Neuronal stem cell (in vitro differentiated cells): Measurements from ENCODE around the gene ARPP21.

Source experiments
- DNase-seq: peaks from one replicate; pipeline ENCODE4 v3.0.0-alpha.2; 2013; ENCODE audit warnings: low spot score
- H2AFZ ChIP-seq: one replicate; pipeline ENCODE4 v1.6.1; 2013; ENCODE audit warnings: mild to moderate bottlenecking, low read length, inconsistent platforms
- H2AK5ac ChIP-seq: 2 replicates; pipeline ENCODE4 v1.6.1; 2013; ENCODE audit warnings: low read depth, mild to moderate bottlenecking, inconsistent platforms, low read length, moderate library complexity, mixed read lengths
- H2BK120ac ChIP-seq: 2 replicates; pipeline ENCODE4 v1.6.1; 2013; ENCODE audit warnings: low read depth, mild to moderate bottlenecking, inconsistent platforms, low read length, moderate library complexity, mixed read lengths
- H2BK12ac ChIP-seq: one replicate; pipeline ENCODE4 v1.6.1; 2013; ENCODE audit warnings: low read length, inconsistent platforms
- H2BK15ac ChIP-seq: 2 replicates; pipeline ENCODE4 v1.6.1; 2013; ENCODE audit warnings: mild to moderate bottlenecking, low read length, inconsistent platforms, mixed read lengths
- H2BK5ac ChIP-seq: one replicate; pipeline ENCODE4 v1.6.1; 2013; ENCODE audit warnings: inconsistent platforms, mild to moderate bottlenecking, low read length, moderate library complexity
- H3K14ac ChIP-seq: one replicate; pipeline ENCODE4 v1.6.1; 2013; ENCODE audit warnings: low read length, inconsistent platforms
- H3K18ac ChIP-seq: 2 replicates; pipeline ENCODE4 v1.6.1; 2013; ENCODE audit warnings: low read length, inconsistent platforms
- H3K23ac ChIP-seq: 2 replicates; pipeline ENCODE4 v1.6.1; 2013; ENCODE audit warnings: low read depth, mild to moderate bottlenecking, mixed read lengths, low read length, inconsistent platforms; ENCODE audit not compliant: poor library complexity
- H3K27ac ChIP-seq: replicated peaks from 3 replicates; pipeline ENCODE4 v1.5.1; 2013; ENCODE audit warnings: low read length, inconsistent platforms
- H3K27me3 ChIP-seq, 3 experiments: 2 replicates each; pipeline ENCODE4 v1.6.1; 2013; ENCODE audit warnings: low read length in 3 of 3, mild to moderate bottlenecking in 2 of 3, inconsistent platforms in 1 of 3, low read depth in 1 of 3, mixed read lengths in 1 of 3, moderate library complexity in 1 of 3; ENCODE audit not compliant: control insufficient read depth in 3 of 3, insufficient read depth in 3 of 3
- H3K36me3 ChIP-seq, 2 donors: replicated peaks in 1 of 2; 2 replicates each; pipeline ENCODE4 v1.6.1; 2013; ENCODE audit warnings: low read length in 2 of 2; ENCODE audit not compliant: control insufficient read depth in 2 of 2, insufficient read depth in 2 of 2
- H3K4ac ChIP-seq: 2 replicates; pipeline ENCODE4 v1.6.1; 2013; ENCODE audit warnings: inconsistent platforms, mild to moderate bottlenecking, low read length, moderate library complexity
- H3K4me1 ChIP-seq, 2 donors: 1 replicate in 1 of 2; 2 replicates in 1 of 2; pipeline ENCODE4 v1.6.1; 2013; ENCODE audit warnings: low read length in 2 of 2, low read depth in 1 of 2; ENCODE audit not compliant: control insufficient read depth in 2 of 2, insufficient read depth in 1 of 2
- H3K4me2 ChIP-seq: one replicate; pipeline ENCODE4 v1.6.1; 2013; ENCODE audit warnings: mild to moderate bottlenecking, low read length, inconsistent platforms; ENCODE audit not compliant: insufficient read depth, poor library complexity, severe bottlenecking
- H3K4me3 ChIP-seq, 2 donors: 2 replicates each; pipeline ENCODE4 v1.5.1; 2013; ENCODE audit warnings: low read length in 2 of 2, mild to moderate bottlenecking in 2 of 2, inconsistent platforms in 1 of 2, moderate library complexity in 1 of 2
- H3K79me1 ChIP-seq: one replicate; pipeline ENCODE4 v1.6.1; 2013; ENCODE audit warnings: low read depth, mild to moderate bottlenecking, inconsistent platforms, low read length, moderate library complexity
- H3K9ac ChIP-seq: one replicate; pipeline ENCODE4 v1.6.1; 2013; ENCODE audit warnings: mild to moderate bottlenecking, low read depth, low read length, inconsistent platforms; ENCODE audit not compliant: poor library complexity
- H3K9me3 ChIP-seq, 2 donors: replicated peaks in 1 of 2; 2 replicates each; pipeline versions ENCODE3 to v1.6.1; 2013; ENCODE audit warnings: low read length in 2 of 2, mild to moderate bottlenecking in 2 of 2, inconsistent platforms in 1 of 2, low read depth in 1 of 2, mixed read lengths in 1 of 2, moderate library complexity in 1 of 2; ENCODE audit not compliant: control insufficient read depth in 2 of 2, insufficient read depth in 1 of 2
- H4K8ac ChIP-seq: one replicate; pipeline ENCODE4 v1.6.1; 2013; ENCODE audit warnings: low read depth, mild to moderate bottlenecking, inconsistent platforms, low read length, moderate library complexity
- H4K91ac ChIP-seq: one replicate; pipeline ENCODE4 v1.6.1; 2013; ENCODE audit warnings: low read length, low read depth, mild to moderate bottlenecking, inconsistent platforms; ENCODE audit not compliant: poor library complexity
- WGBS, 2 donors: extraction: QIAGEN DNeasy Blood & Tissue Kit; methylation state at CpG; one replicate each; pipeline ENCODE4 v1.1.7; 2013; ENCODE audit warnings: missing lambda C conversion rate in 2 of 2, mixed read lengths in 1 of 2; ENCODE audit not compliant: insufficient read length in 2 of 2, insufficient replicate concordance in 1 of 2; ENCODE audit errors: extremely low coverage in 2 of 2; 5-methylcytosine and 5-hydroxymethylcytosine counted together

Gene ARPP21

DNA sequence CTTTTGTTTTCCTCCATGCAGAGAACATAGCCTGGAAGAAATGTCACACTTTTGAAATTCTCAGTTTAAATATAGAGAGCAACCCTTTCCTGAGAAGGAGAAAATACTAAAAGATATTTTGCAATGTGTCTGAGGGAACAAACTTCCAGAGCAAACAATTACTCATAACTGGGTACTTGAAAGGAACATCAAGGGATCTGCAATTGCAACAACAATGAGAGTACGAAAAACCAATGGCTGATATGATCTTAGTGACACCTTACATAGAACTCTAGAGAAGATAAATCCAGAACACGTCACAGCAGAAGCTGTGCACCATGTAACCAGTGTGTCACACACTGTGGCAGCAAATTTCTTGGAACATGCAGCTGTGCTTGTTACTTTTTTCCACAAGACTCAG, 14.6 kb upstream of the ARPP21 start:
- no peak for DNase-seq
- Histone ChIP-seq H4K8ac (no peak overlapping the region), H3K4me3 (no peak overlapping the region), H3K18ac (no peak overlapping the region), H2AFZ (no peak overlapping the region), H3K27ac (no peak overlapping the region), H3K4me2 (no peak overlapping the region), H3K27me3 (no peaks in the 10 kb centered on the region), H3K23ac (no peak overlapping the region), H3K14ac (no peak overlapping the region), H3K4me1 (no peaks in the 10 kb centered on the region), H2BK120ac (no peak overlapping the region), H3K36me3 (no peaks in the 10 kb centered on the region), H3K79me1 (no peaks in the 10 kb centered on the region), H4K91ac (no peak overlapping the region), H3K4ac (no peak overlapping the region), H2BK5ac (no peak overlapping the region), H3K9ac (no peak overlapping the region), H2BK12ac (no peak overlapping the region), H2BK15ac (no peak overlapping the region), H2AK5ac (no peak overlapping the region), H3K9me3 (no peaks in the 10 kb centered on the region)
- whole genome bisulfite sequencing, 2 donors = no CpG with 5 or more reads among the region's 2 CpGs

DNA sequence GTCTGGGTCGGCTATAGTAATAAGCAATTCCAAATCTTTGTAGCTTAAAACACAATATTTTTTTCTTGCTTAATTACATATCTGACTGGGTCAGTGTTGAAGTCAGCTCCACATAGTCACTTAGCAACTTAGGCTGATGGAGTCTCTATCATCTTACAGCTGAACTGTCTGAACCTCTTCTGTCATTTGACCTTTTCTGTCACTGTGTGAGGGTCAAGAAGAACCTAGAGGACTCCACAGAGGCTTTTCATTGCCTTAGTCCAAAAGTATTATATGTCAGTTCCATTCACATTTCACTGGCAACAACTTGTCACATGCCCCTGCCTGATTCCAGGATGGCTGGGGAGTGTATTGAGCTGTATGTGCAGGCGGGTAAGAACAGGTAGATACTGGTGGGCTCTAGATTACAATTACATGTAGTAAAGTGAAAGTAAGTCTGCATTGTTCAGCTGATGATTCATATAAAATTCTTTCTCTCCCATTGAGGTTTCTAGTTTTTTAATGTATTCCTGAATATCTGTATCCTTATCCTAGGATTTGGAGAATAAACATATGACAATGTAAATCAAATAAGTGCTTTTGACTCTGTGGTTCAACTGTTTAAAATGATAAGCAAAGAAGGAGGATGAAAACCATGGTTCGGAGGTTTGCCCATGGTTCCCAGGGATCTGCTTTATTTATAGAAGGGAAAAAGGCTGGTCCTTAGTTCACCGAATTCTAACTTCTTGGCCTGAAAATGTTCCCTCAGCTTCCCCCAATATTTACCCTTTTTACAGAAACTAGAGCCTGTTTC, 5.8 kb upstream of the ARPP21 start:
- Histone ChIP-seq H3K4me2 (no peak overlapping the region), H3K4ac (no peak overlapping the region), H3K14ac (no peak overlapping the region), H3K9me3 (peaks cover 3 to 4% of the 10 kb centered on the region in 2 donors), H4K8ac (no peak overlapping the region), H3K27me3 (peaks cover 0 to 35% (median 0%) of the 10 kb centered on the region in 3 experiments), H3K4me3 (no peak overlapping the region), H3K79me1 (no peaks in the 10 kb centered on the region), H2AK5ac (no peak overlapping the region), H2BK5ac (no peak overlapping the region), H2BK15ac (no peak overlapping the region), H3K18ac (no peak overlapping the region), H2AFZ (no peak overlapping the region), H3K36me3 (no peaks in the 10 kb centered on the region), H4K91ac (no peak overlapping the region), H3K23ac (no peak overlapping the region), H3K9ac (no peak overlapping the region), H3K27ac (no peak overlapping the region), H2BK12ac (no peak overlapping the region), H2BK120ac (no peak overlapping the region), H3K4me1 (no peaks in the 10 kb centered on the region)
- WGBS, 2 donors = no CpG with 5 or more reads among the region's 4 CpGs
- DNase-seq = no peak

DNA sequence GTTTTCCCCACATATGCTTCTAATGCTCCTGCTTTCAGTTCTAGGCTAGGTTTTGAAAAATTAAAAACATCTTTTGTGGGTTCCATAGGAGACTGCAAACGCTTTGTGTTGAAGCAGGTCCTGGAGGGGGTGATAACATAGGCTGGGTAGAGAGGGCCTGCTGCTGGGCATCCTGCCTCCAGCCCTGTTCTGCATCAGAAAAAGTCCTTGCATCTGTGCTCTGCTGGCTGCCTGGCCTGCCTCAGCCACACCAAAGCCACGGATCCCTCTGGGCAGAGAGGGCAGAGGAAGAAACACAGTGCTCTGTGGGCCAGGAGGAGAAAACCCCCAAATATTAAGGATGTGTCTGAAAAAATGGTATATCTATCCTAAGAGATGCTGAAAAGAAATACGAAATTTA, 3.9 kb upstream of the ARPP21 start:
- H3K23ac ChIP-seq = no peak overlapping the region
- H2BK15ac ChIP-seq = no peak overlapping the region
- H3K4me3 ChIP-seq = no peak overlapping the region
- H2BK12ac ChIP-seq = no peak overlapping the region
- no CpG with 5 or more reads among the region's 3 CpGs for WGBS, 2 donors
- H3K9ac ChIP-seq = no peak overlapping the region
- no peak for DNase-seq
- no peak overlapping the region for H4K8ac ChIP-seq
- H3K9me3 ChIP-seq = peaks cover 7 to 9% of the 10 kb centered on the region in 2 donors
- H3K4ac ChIP-seq = no peak overlapping the region
- no peaks in the 10 kb centered on the region for H3K79me1 ChIP-seq
- no peak overlapping the region for H3K18ac ChIP-seq
- H2AFZ ChIP-seq = no peak overlapping the region
- no peak overlapping the region for H3K27ac ChIP-seq
- H3K14ac ChIP-seq = no peak overlapping the region
- H3K4me1 ChIP-seq = peaks cover 3 to 4% of the 10 kb centered on the region in 2 donors
- H2BK5ac ChIP-seq = no peak overlapping the region
- H4K91ac ChIP-seq = no peak overlapping the region
- H2AK5ac ChIP-seq = no peak overlapping the region
- H2BK120ac ChIP-seq = no peak overlapping the region
- H3K36me3 ChIP-seq = no peaks in the 10 kb centered on the region
- peaks cover 6 to 54% (median 18%) of the 10 kb centered on the region in 3 experiments for H3K27me3 ChIP-seq
- H3K4me2 ChIP-seq = no peak overlapping the region

DNA sequence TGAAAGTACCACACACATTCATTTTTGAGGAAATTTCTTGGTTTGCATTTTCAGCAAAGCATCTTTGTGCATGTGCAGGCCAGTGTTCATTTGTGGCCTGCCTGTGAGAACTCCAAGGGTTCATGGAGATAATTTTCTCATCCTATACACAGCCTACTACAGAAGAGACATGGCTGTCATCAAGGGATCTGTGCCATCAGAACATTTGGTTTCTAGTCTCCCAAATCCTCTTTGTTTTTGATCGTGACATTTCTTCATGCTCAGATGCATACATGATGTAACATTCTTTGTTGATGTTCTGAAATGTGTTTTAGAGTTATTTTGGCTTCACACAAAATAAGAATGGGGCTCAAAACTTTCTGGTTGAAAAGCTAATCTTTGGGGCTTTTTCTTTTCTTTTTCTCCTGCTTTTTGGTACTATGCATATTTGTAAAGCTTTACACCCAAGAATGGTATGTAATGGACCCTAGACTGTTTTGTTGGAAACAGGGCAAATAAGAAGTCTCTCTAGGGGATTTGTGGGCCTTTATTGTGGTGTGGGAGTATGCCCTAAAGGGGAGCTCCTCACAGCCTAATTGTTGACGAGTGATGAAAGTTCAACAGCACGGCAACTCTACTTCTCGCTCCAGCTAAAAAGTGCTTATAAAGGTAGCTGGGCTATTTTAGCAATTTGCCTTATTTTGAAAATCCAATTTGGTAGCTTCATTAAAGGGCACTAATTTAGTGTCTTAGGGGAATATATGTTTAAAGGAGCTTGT, 3.2 kb upstream of the ARPP21 start:
- H3K9me3 ChIP-seq = peaks cover 7 to 9% of the 10 kb centered on the region in 2 donors
- H3K14ac ChIP-seq = no peak overlapping the region
- H3K79me1 ChIP-seq = no peaks in the 10 kb centered on the region
- WGBS, 2 donors = no CpG with 5 or more reads among the region's 4 CpGs
- no peak overlapping the region for H2BK12ac ChIP-seq
- no peak overlapping the region for H3K4me2 ChIP-seq
- H3K4ac ChIP-seq = no peak overlapping the region
- H3K23ac ChIP-seq = no peak overlapping the region
- no peaks in the 10 kb centered on the region for H3K36me3 ChIP-seq
- no peak overlapping the region for H3K9ac ChIP-seq
- no peak overlapping the region for H4K8ac ChIP-seq
- no peak overlapping the region for H2BK120ac ChIP-seq
- no peak overlapping the region for H2BK15ac ChIP-seq
- H2AK5ac ChIP-seq = no peak overlapping the region
- H3K4me1 ChIP-seq = peaks cover 3 to 4% of the 10 kb centered on the region in 2 donors
- no peak overlapping the region for H2AFZ ChIP-seq
- H4K91ac ChIP-seq = no peak overlapping the region
- peaks cover 6 to 61% (median 21%) of the 10 kb centered on the region in 3 experiments for H3K27me3 ChIP-seq
- no peak overlapping the region for H2BK5ac ChIP-seq
- no peak for DNase-seq
- H3K27ac ChIP-seq = no peak overlapping the region
- no peak overlapping the region for H3K4me3 ChIP-seq
- no peak overlapping the region for H3K18ac ChIP-seq
